Measurements from ENCODE around the gene DOCK10.
A peak's percentile ranks its signal among the peaks of the same experiment; 100 is the strongest.
"Not testable (repeated sequence)": the region's sequence is repeated elsewhere in the genome, so short reads cannot be mapped to it uniquely, and the experiment has no call there.

DOCK10 gene

DNA sequence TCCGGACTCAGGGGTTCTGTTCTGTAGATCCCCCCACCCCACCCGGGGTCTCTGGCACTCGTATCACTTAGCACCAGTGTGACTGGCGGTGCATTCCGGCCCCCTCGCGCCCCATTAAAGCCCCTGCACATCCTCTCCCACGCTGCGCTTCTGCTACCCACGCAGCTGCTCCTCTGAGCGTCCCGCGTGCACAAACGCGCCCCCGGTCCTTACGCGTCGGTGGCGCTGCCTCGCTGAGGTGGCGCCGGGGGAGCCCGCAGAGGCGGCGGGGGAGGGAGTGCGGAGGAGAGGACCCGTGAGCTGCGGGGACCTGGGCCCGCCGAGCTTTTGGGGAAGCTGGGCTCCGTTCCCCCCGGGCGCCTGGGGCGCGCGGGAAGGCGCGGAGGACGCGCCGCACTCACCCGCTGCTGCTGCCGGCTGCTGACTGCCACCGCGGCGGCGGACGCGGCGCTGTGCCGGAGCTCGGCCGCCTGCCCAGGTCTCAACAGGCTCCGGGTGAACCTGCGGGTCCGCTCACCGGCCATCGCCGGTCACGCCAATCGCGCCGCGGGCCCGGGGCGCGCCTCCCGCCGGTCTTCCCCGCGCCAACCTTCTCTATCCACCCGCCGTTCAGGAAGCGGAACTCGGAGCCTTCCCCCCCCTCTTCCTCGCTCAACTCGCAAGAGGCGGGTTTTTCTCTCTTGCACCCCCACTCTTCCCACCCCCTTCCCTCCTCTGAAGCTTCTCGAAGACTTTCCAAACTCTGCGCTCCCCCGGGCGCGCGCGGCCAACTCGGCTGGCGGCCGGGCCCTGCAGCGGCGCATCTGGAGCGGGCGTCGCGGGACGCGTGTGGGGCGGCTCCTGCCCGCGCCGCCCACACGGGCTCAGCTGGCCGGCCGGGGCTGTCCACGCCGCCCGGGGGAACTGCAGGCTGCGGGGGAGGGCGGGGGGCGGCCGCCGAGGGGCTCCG is at the start of gene DOCK10:
TSS of gene DOCK10 (minus strand) at position 618 of the 949 bp plus-strand sequence. CDS start at position 524, 94 bp downstream.
- H3K27ac ChIP-seq = no peak within 1 kb of the TSS
- DNase-seq (ENCODE audit: low read depth, low spot score) = no peak

DNA sequence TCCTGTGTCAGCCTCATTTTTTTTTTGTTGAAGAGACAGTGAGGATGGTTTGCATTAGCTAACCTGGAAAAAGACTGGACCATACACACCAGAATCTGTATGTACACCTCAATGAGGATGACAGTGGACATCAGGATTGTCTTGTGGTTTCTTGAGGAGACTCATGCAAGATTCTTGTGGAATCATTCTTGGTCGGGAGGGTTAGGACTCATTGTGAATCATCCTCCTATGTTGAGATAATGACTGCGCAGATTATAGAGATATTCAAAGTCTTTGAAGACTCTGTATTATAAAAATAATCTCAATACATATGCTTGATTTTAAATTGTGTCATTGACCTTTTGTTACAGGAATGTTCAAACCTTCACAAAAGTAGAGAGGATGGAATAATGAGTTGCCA is 49.1 kb upstream of the DOCK10 start:
- DNase-seq (ENCODE audit: low read depth, low spot score) = peak; percentile 94
- peak overlapping the region; percentile 88 for H3K27ac ChIP-seq

DNA sequence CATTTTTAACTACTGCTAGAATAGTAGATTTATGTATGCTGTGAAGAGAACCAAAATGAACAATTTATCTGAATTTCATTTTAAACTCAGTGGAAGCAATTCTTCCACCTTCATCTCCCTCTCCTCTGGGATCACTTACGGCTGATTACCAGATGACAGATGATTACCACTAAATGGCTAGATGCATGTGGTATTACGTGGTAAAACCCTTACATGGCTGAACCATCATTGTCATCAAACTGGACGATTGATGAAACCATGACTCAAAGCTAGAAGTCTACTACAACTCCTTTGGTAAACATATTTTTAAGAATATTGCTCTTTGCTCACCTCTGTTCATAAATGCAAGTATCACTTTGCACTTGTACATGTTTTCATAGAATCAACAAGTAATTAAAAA is 48.5 kb upstream of the DOCK10 start:
- DNase-seq (ENCODE audit: low read depth, low spot score) = peak; percentile 74
- peak overlapping the region; percentile 88 for H3K27ac ChIP-seq

- no peak overlapping the region for H3K27ac ChIP-seq
- DNase-seq (ENCODE audit: low read depth, low spot score) = no peak
Measured at GRCh38 chr2:225086915-225087314, 44.6 kb upstream of the DOCK10 start.

DNA sequence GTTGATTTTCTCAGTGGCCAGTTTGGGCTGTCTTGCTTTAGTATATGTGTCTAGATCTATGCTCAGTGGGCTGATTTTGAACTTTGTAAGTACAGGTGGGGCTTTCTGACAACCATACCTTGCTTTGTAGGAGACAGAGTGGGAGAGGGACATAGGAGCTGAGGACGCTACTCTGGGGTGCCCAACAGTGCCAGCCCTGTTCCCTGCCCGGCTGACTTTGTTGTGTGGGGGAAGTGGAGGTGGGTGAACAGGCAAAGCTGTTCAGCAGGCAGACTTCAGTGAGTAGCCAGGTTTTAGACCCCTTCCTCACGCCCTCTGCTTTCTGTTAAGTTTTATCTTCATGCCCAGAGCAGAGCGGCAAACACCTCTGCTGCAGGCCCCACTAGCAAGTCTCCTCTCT is 44.2 kb upstream of the DOCK10 start:
- no peak for DNase-seq (ENCODE audit: low read depth, low spot score)
- no peak overlapping the region for H3K27ac ChIP-seq

DNA sequence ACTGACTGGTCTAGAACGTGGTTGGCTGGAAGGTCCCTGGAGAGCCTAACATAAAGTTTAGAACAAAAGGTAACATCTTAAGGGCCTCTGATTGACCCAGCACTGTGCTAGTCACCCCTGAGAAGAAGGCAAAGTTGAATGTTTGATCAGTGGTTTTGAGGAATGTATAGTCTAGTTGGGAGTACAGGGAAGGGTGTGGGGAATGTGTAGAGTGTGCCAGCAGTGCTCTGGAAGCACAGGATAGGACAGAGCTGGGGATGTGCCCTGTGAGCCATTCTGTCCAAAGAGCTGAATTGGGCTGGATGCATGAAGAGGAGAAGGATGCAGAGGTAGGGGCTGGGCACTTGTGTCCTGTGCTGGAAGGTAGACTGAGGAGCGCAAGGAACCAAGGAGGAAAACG is 41.0 kb upstream of the DOCK10 start:
- H3K27ac ChIP-seq = no peak overlapping the region
- no peak for DNase-seq (ENCODE audit: low read depth, low spot score)

- no peak for DNase-seq (ENCODE audit: low read depth, low spot score)
- no peak overlapping the region for H3K27ac ChIP-seq
Measured at GRCh38 chr2:225076125-225076524, 33.9 kb upstream of the DOCK10 start.

DNA sequence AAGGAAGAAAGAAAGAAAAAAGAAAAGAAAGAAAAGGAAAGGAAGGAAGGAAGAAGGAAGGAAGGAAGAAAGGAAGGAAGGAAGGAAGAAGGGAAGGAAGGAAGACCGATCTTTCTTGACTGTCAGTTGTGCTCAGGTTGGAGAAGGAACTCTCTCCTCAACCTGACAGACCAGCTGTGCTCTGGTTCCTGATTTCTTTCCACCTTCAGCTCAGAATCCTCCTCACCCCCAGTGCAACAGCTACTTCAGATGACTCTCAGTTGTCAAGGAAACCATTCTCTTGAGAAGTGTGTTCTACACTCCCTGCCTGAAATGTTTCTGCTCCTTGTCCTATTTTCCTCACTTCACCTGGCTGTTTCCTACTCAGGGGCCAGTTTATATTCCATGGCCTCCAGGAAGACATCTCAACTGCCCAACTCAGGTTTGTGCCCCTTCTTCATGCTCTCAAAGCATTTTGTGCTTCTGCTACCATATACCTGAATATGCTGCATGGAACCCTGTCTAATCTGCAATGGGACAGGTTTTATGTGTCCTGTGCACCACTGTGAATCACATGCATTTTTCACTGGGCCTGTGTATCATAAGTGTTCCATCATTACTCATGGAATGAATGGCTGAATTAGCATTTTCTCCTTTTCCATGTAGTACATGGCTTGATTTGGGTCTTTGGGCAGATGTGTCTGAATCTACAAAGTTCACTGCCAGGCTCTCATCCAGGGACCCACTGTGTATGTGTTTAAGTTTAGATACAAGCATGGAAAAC is 32.8 kb upstream of the DOCK10 start:
- H3K27ac ChIP-seq = no peak overlapping the region
- DNase-seq (ENCODE audit: low read depth, low spot score) = no peak

- DNase-seq (ENCODE audit: low read depth, low spot score) = no peak
- no peak overlapping the region for H3K27ac ChIP-seq
Measured at GRCh38 chr2:225074366-225074765, 32.1 kb upstream of the DOCK10 start.

DNA sequence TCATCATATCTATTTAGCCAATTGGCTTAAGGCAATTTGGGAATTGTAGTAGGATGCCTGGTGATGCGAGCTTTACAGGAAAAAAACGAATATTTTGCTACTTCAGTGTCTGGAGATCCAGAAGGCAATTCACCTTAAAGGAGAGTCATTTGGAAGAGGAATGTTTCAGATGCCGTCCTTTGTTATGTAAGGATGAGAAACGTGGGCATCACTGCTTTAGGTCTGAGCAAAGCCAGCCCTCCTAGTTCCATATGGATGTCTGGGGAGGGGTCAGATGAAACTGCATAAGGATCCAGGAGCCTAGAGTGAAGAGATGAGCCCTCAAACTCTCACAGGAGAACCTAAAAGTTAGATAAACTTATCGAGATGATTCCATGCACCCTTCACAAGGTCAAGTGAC is 30.9 kb upstream of the DOCK10 start:
- no peak for DNase-seq (ENCODE audit: low read depth, low spot score)
- H3K27ac ChIP-seq = no peak overlapping the region

DNA sequence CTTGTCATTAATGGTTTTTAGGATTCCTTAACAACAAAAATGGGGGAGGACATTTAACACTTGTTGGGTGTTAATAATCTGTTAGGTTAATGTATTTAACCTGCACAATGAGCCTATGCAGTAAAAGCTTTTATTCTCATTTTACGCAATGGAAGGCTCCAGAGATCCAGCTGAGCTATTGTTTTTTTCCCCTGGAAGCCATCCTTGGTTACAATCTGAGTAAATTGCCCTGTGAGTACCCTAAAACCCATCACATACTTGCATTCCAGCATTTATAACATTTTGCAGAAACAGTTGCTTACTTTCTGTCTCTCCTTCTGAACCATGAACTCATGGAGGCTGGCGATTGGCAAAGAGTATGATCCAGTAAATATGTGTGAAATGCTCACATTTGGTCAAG is 30.2 kb upstream of the DOCK10 start:
- H3K27ac ChIP-seq = no peak overlapping the region
- no peak for DNase-seq (ENCODE audit: low read depth, low spot score)

DNA sequence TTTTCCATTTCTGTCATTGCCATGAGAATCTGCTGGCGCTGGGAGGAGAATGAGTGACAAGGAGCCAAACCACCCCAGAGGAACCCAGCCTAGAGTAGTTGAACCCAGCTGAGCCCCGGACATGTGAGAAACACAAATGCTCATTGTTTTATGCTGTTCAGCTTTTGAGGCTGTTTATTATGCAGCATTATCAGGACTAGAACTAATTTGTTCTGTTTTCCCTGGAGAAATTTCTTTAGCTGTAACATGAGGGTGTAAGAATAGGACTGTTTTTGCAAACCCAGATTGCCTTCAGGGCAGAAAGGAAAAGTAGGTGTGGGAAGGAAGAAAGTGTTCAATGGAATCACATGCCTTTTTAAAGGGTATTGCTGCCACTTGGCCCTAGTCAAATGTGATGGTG is 28.5 kb upstream of the DOCK10 start:
- no peak overlapping the region for H3K27ac ChIP-seq
- no peak for DNase-seq (ENCODE audit: low read depth, low spot score)

- no peak overlapping the region for H3K27ac ChIP-seq
- no peak for DNase-seq (ENCODE audit: low read depth, low spot score)
Measured at GRCh38 chr2:225069966-225070365, 27.7 kb upstream of the DOCK10 start.

DNA sequence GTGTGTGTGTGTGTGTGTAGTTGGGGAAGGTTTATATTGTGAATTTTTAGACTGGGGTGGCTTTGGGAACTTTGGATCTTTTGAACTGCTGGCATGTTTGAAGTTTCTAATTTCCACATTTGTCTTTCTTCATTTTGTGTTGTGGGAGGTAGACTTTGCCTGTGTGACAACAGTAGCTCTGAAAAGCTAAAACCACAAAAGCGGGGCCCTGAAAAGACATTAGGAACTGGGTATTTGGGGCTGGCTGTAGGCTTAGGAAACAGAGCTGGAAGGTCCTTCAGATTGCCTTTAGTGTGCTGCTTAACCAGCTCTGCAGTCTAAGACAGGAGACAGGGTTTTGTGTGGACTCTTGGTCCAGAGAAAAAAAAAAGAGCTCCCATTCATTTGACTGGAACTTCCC is 27.2 kb upstream of the DOCK10 start:
- no peak overlapping the region for H3K27ac ChIP-seq
- no peak for DNase-seq (ENCODE audit: low read depth, low spot score)

GRCh38 chr2:225065882-225066281 is 23.6 kb upstream of the DOCK10 start:
- H3K27ac ChIP-seq = no peak overlapping the region
- no peak for DNase-seq (ENCODE audit: low read depth, low spot score)

- DNase-seq (ENCODE audit: low read depth, low spot score) = no peak
- no peak overlapping the region for H3K27ac ChIP-seq
Measured at GRCh38 chr2:225064928-225065327, 22.7 kb upstream of the DOCK10 start.

GRCh38 chr2:225064362-225064761 is 22.1 kb upstream of the DOCK10 start:
- DNase-seq (ENCODE audit: low read depth, low spot score) = no peak
- H3K27ac ChIP-seq = no peak overlapping the region

DNA sequence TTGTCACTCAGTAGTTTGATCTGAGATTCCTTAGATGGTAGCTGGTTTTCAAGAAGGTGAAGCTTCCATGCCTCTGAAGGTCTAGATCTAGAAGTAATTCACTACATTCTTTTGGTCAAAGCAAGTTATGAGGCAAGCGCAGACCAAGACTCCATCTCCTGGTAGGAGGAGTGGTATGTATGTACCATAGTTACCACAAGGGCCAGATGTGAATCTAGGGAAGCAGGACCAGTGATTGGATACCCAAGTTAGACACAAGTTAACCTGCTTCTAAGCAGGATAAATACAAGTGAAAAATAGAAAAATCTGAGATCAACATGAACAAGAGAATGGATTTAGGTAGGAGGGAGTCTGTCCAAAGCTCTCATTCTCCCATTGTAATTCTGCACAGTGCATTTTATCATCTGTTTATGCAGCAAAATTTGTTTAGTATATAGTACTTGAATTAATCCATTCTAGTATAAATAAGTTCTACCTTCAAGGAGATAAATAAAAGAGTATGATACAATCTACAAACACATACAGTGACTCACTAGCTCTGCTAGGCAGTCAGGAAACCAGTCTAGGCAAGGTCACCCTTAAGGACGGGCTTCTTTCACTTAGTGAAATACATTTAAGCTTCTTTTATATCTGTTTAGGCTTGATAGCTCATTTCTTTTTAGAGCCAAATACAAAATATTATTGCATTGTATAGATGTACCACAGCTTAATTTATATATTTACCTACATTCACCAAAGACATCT is 14.2 kb upstream of the DOCK10 start:
- peak; percentile 20 for DNase-seq (ENCODE audit: low read depth, low spot score)

DNA sequence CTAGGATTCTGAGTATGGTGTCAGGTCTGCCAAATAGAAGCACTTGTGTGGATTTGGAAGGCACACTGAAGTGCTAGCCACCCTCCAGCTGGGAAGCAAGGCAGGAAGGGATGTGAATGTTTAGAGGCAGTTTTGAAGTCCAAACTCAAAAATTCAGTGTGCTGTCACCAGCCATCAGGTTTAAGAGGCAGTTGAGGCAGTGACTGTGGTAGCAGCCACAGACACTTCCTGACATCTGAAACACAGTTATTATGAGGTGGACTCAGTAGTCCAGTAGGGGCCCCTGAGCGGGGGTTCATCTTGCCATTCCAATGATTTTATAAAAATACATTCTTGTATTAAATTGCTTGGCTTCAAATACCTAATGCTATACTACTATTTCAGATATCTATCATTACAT is 13.4 kb upstream of the DOCK10 start:
- DNase-seq (ENCODE audit: low read depth, low spot score) = no peak

More for the DNA sequence above, 14.2 kb upstream of the DOCK10 start:
- H3K27ac ChIP-seq = no peak overlapping the region

GRCh38 chr2:225052703-225053102 is 10.4 kb upstream of the DOCK10 start:
- no peak overlapping the region for H3K27ac ChIP-seq
- DNase-seq (ENCODE audit: low read depth, low spot score) = no peak

More for the DNA sequence above, 13.4 kb upstream of the DOCK10 start:
- no peak overlapping the region for H3K27ac ChIP-seq

DNA sequence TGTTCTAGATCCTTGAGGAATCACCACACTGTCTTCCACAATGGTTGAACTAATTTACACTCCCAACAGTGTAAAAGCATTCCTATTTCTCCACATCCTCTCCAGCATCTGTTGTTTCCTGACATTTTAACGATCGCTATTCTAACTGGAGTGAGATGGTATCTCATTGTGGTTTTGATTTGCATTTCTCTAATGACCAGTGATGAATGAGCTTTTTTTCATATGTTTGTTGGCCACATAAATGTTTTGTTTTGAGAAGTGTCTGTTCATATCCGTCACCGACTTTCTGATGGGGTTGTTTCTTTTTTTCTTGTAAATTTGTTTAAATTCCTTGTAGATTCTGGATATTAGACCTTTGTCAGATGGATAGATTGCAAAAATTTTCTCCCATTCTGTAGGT is 5.2 kb upstream of the DOCK10 start:
- H3K27ac ChIP-seq; DNase-seq (ENCODE audit: low read depth, low spot score): not testable (repeated sequence)

All from epithelial cell of prostate (primary cell).